Measurements from ENCODE around the gene MTHFR.

Gene MTHFR

DNA sequence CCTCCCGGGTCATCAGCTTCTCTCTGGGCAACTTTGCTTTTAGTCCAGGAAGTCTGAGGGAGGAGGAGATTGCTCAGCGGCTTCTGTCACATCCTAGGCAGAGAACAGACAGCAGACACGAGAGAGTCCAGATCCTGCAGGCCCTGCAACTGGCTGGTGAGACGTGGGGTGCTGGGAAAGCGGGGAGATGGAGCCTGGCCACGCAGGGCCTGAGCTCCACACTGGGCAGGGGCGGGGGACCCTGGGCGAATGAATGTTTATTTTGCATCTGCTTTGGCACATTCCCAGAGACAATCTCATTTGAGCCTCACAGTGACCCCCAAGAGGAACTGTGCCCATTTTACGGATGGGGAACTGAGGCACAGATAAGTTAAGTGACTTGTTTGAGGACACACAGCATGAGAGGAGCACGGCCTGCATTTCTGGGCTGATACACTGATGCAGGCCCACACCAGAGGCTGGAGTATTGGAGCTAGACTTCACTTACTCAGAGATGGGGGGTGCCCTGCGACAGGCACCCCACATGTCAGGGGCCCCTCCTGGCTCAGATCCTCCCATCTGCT, 34.2 kb downstream of the MTHFR start:
- TF ChIP-seq, protein P1, sequence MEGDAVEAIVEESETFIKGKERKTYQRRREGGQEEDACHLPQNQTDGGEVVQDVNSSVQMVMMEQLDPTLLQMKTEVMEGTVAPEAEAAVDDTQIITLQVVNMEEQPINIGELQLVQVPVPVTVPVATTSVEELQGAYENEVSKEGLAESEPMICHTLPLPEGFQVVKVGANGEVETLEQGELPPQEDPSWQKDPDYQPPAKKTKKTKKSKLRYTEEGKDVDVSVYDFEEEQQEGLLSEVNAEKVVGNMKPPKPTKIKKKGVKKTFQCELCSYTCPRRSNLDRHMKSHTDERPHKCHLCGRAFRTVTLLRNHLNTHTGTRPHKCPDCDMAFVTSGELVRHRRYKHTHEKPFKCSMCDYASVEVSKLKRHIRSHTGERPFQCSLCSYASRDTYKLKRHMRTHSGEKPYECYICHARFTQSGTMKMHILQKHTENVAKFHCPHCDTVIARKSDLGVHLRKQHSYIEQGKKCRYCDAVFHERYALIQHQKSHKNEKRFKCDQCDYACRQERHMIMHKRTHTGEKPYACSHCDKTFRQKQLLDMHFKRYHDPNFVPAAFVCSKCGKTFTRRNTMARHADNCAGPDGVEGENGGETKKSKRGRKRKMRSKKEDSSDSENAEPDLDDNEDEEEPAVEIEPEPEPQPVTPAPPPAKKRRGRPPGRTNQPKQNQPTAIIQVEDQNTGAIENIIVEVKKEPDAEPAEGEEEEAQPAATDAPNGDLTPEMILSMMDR (IDR thresholded peaks at IDR 0.05; ENCODE audit: borderline replicate concordance, insufficient read depth, low read depth, low read length) = no peak
- no peak overlapping the region for H3K4me3 ChIP-seq (ENCODE audit: low read depth, low read length)

DNA sequence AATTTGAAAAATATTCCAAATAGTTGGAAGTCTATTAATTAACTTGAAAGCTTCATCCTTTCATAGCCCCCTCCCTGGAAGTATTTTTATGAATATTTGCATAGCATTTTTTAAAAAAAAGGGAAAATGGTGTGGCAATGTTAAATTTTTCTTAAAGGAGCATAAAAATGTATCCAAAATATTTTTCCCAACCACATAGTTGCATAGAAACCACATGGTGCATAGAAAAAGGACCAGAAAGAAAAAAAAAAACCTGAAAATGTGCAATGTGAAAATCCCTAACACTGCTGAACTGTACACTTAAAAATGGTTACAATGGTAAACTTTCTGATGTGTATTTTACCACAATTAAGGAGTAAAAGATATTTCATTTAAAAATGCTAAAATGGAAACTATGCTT, 35.8 kb downstream of the MTHFR start:
- TF ChIP-seq, protein P1 (IDR thresholded peaks at IDR 0.05; ENCODE audit: borderline replicate concordance, insufficient read depth, low read depth, low read length) = no peak

DNA sequence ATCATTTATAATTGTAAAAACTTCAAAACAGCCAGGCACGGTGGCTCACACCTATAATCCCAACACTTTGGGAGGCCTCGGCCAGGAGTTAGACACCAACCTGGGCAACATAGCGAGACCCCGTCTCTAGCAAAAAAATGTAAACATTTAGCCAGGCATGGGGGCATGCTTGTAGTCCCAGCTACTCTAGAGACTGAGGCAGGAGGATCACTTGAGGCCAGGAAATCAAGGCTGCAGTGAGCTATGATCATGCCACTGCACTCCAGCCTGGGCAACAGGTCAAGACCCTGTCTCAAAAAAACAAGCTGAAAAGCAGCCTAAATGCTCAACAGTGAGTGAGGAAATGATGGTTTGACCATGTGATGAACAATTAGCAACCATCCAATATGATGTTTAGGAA, 36.5 kb downstream of the MTHFR start:
- H3K4me3 ChIP-seq (ENCODE audit: low read depth, low read length) = no peak overlapping the region
- TF ChIP-seq, protein P1 (IDR thresholded peaks at IDR 0.05; ENCODE audit: borderline replicate concordance, insufficient read depth, low read depth, low read length) = no peak

More for the DNA sequence above, 35.8 kb downstream of the MTHFR start:
- H3K4me3 ChIP-seq (ENCODE audit: low read depth, low read length) = no peak overlapping the region

- no peak overlapping the region for H3K4me3 ChIP-seq (ENCODE audit: low read depth, low read length)
- TF ChIP-seq, protein P1 (IDR thresholded peaks at IDR 0.05; ENCODE audit: borderline replicate concordance, insufficient read depth, low read depth, low read length) = no peak
These were observed 36.9 kb downstream of the MTHFR start for GRCh38 chr1:11768821-11769220.

DNA sequence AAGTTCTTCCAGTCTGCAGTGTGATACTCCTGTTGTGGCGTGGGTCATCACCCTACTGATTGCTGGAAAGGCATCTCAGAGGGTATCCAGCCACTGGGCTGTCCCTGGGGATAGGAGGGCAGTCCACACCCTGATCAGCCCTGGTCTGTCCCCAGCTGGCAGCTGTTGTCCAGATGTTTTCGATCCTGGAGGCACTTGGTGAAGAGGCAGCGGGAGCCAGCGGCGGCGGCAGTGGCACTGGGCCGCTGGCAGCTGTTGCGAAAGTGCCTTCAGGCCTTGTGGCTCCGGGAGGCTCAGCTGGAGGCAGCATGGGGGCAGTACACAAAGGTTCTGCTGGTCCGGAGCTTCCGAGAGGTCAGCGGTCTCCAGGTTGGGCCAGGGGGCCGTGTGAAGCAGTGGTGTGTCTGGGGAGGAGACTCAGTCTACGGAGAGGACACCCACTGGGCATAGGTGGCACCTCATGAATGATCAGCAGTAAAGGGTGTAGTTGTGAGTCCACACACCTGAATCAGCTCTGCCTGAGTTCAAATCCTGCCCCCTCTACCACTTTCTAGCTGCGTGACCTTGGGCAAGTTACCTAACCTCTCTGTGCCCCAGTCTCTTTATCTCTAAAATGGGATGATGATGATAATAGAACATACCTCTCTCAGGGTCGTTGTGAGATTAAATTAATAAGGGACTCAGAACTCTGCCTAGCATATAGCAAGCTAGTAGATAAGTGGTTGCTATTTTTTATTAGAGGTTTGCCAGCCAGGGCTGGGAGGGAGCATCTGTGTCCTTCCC, 37.7 kb downstream of the MTHFR start:
- H3K4me3 ChIP-seq (ENCODE audit: low read depth, low read length) = no peak overlapping the region
- TF ChIP-seq, protein P1 (IDR thresholded peaks at IDR 0.05; ENCODE audit: borderline replicate concordance, insufficient read depth, low read depth, low read length) = no peak

GRCh38 chr1:11766429-11766776, 39.4 kb downstream of the MTHFR start:
- no peak overlapping the region for H3K4me3 ChIP-seq (ENCODE audit: low read depth, low read length)
- TF ChIP-seq, protein P1 (IDR thresholded peaks at IDR 0.05; ENCODE audit: borderline replicate concordance, insufficient read depth, low read depth, low read length) = no peak
